HFF-Myc (cell line): ENCODE data around the gene NUP210L.

Source experiments
- DNase-seq: peaks from one replicate; pipeline ENCODE4 v3.0.0-alpha.2; 2011; ENCODE audit warnings: low read depth; ENCODE audit errors: extremely low read depth
- H3K4me3 ChIP-seq: replicated peaks from 2 replicates; pipeline ENCODE4 v1.5.1; 2011; ENCODE audit warnings: low read depth, mild to moderate bottlenecking, control low read depth, low read length
- CTCF ChIP-seq: IDR thresholded peaks from 2 replicates; pipeline ENCODE4 v1.5.1; 2012; ENCODE audit warnings: mild to moderate bottlenecking, low read depth, low read length, control low read depth; ENCODE audit errors: missing control alignments

The NUP210L gene

GRCh38 chr1:153995640-153996039 is 159.2 kb downstream of the NUP210L start:
- no peak for TF ChIP-seq CTCF
- H3K4me3 ChIP-seq, result no peak overlapping the region
- DNase-seq, result no peak

- no peak overlapping the region for H3K4me3 ChIP-seq
- TF ChIP-seq CTCF, result no peak
- DNase-seq, result no peak
Observed at GRCh38 chr1:153995202-153995601, 159.7 kb downstream of the NUP210L start.

- no peak for TF ChIP-seq CTCF
- DNase-seq, result no peak
- peak overlapping the region; percentile 79 for H3K4me3 ChIP-seq
Observed at GRCh38 chr1:153991806-153992205, 163.1 kb downstream of the NUP210L start.

GRCh38 chr1:153991151-153991630 is 163.7 kb downstream of the NUP210L start:
- peak overlapping the region; percentile 79 for H3K4me3 ChIP-seq
- no peak for DNase-seq
- no peak for TF ChIP-seq CTCF

- no peak for TF ChIP-seq CTCF
- peak; percentile 97 for DNase-seq
Observed at GRCh38 chr1:153990468-153991150, 164.3 kb downstream of the NUP210L start, which contains the start of gene RPS27. RPS27 (plus strand) TSS chr1:153990762; CDS start chr1:153990797, 35 bp downstream.

GRCh38 chr1:153987621-153988020 is 167.3 kb downstream of the NUP210L start:
- no peak for DNase-seq
- no peak for TF ChIP-seq CTCF
- no peak overlapping the region for H3K4me3 ChIP-seq

More at GRCh38 chr1:153990468-153991150, 164.3 kb downstream of the NUP210L start, which contains the start of gene RPS27:
- H3K4me3 ChIP-seq, result peak within 1 kb of the TSS; percentile 79
